ENCODE results near the gene SPATS2. TPM values are rescaled to one million over a fixed set of nuclear protein-coding genes. Genes with fewer than 3 reads are reported as not detected.
"Not testable (repeated sequence)": the region's sequence is repeated elsewhere in the genome, so short reads cannot be mapped to it uniquely, and the experiment has no call there.

The SPATS2 gene
- 14.8 TPM for total RNA-seq

GRCh38 chr12:49367381-49368239, at the start of gene SPATS2:
TSS of gene SPATS2 (plus strand) at chr12:49367462. CDS start at chr12:49461013, 93,551 bp downstream.
- ATAC-seq = peak; percentile 40
- peak; percentile 96 for DNase-seq (ENCODE audit: low spot score)
- intact Hi-C loops (cut with DNase I) = no loop called here

DNA sequence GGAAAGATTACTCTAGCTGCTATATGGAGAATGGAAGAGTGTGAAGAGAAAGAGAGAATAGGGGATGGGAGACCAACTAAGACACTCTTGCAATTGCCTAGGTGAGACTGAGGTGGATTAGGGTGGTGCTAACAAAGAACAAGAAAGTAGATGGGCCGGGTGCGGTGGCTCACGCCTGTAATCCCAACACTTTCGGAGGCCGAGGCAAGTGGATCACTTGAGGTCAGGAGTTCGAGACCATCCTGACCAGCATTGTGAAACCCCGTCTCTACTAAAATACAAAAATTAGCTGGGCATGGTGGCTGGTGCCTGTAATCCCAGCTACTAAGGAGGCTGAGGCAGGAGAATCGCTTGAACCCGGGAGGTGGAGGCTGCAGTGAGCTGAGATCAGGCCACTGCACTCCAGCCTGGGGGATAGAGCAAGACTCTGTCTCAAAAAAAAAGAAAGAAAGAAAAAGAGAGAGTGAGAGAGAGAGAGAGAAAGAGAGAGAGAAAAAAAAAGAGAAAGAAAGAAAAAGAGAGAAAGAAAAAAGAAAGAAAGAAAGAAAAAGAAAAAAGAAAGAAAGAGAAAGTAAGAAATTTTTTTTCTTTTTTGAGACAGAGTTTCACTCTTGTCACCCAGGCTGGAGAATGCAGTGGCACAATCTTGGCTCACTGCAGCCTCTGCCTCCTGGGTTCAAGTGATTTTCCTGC, 46.7 kb upstream of the SPATS2 start:
- ATAC-seq; intact Hi-C loops (cut with DNase I); DNase-seq (ENCODE audit: low spot score): not testable (repeated sequence)

DNA sequence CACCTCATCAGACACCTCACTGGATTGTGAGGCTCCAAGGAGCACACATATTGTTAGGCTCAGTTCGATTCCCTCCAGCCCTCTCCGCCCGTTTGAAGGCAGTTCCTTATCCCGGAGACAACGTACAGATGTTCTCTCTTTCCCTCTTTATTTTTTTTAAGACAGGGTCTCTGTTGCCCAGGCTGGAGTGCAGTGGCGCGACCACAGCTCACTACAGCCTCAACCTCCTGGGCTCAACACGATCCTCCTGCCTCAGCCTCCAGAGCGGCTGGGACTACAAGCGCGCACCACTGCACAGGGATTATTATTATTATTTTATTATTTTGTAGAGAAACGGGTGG, 44.9 kb upstream of the SPATS2 start:
- DNase-seq (ENCODE audit: low spot score) (no peak), ATAC-seq (no peak)
- intact Hi-C loops (cut with DNase I) = no loop called here

- peak; percentile 98 for DNase-seq (ENCODE audit: low spot score)
- intact Hi-C loops (cut with DNase I) = no loop called here
- ATAC-seq = peak; percentile 100
Observed at GRCh38 chr12:49322708-49323523, 44.3 kb upstream of the SPATS2 start, which contains the start of gene TROAP. TSS of gene TROAP (plus strand) at chr12:49323255. CDS start at chr12:49323609, 354 bp downstream.

GRCh38 chr12:49323524-49324097, 43.7 kb upstream of the SPATS2 start:
- ATAC-seq = no peak
- intact Hi-C loops (cut with DNase I) = no loop called here
- no peak for DNase-seq (ENCODE audit: low spot score)

- intact Hi-C loops (cut with DNase I) = no loop called here
- DNase-seq (ENCODE audit: low spot score) (peak; percentile 35), ATAC-seq (no peak)
Observed at GRCh38 chr12:49325606-49326005, 41.7 kb upstream of the SPATS2 start.

DNA sequence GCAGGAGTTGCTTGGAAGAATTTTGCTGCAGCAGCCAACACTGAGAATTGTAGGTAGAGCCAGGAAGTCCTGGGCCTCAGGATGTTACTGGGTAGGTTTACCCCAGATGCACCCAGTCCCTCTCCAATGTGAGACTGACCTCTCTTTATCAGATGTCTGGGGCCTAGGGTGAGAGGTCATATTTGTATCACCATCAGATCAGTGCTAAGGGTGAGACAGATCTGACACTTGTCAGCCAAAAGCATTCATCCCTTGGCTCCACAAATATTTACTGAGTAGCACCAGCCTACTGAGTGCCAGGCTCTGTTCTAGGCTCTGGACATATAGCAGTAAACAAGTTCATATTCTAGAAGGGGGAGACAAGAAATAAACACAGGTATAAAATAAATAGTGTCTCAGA, 39.9 kb upstream of the SPATS2 start:
- ATAC-seq = no peak
- no peak for DNase-seq (ENCODE audit: low spot score)
- intact Hi-C loops (cut with DNase I) = no loop called here

- peak; percentile 12 for DNase-seq (ENCODE audit: low spot score)
- no peak for ATAC-seq
- intact Hi-C loops (cut with DNase I) = no loop called here
Observed at GRCh38 chr12:49327887-49328286, 39.4 kb upstream of the SPATS2 start.

DNA sequence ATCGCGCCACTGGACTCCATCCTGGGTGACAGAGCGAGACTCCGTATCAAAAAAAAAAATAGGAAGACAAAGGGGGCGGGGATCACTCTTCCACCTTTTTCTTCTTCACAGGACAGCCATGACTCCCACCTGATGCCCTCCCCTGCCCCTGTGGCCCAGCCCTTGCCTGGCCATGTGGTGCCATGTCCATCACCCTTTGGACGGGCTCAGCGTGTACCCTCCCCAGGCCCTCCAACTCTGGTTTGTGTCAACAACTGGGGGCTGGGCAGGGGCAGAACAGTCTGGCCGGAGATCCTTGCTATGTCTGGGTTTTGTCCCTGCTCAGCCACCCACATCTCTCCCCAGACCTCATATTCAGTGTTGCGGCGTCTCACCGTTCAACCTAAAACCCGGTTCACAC, 38.4 kb upstream of the SPATS2 start:
- peak; percentile 36 for DNase-seq (ENCODE audit: low spot score)
- intact Hi-C loops (cut with DNase I) = no loop called here
- ATAC-seq = no peak

- intact Hi-C loops (cut with DNase I) = no loop called here
- ATAC-seq (no peak), DNase-seq (ENCODE audit: low spot score) (peak; percentile 19)
Observed at GRCh38 chr12:49330032-49330619, 37.1 kb upstream of the SPATS2 start.

GRCh38 chr12:49330631-49331379, 36.5 kb upstream of the SPATS2 start:
- intact Hi-C loops (cut with DNase I) = no loop called here
- ATAC-seq (peak; percentile 3), DNase-seq (ENCODE audit: low spot score) (peak; percentile 51)

DNA sequence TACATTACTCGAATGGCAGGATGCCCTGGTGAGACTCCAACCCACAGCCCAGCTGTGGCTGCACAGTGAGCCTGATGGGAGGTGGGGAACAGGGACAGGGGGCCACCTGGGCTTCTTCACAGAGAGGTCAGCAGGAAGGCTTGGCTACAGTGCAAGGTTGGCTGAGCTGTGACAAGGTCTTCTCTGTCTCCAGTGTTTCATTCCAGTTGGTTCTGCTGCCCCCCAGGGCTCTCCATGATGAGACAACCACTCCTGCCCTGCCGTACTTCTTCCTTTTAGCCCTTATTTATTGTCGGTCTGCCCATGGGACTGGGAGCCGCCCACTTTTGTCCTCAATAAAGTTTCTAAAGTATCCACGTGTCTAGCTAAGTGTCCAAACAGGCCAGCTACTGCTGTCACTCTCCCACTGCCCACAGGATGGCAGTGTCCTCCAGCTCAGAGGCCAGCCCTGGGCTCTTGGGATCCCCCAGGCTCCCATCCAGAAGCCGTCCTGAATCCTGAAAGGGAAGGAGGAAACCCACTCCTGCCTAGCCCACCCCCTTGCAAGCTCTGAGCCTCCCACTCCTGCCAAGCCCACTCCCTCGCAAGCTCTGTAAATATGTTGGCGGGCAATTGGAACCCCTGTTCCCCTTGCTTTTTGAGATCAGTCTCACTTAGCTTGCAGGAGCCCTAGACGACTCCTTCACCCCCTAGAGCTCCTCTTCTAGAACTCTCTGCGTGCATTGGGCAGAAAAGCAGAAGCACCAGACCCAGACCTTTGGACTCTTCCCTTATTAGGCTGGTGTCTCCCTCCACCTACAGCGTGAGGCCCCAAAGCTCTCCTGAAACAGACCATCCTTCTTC, 35.7 kb upstream of the SPATS2 start:
- intact Hi-C loops (cut with DNase I) = no loop called here
- ATAC-seq (peak; percentile 90), DNase-seq (ENCODE audit: low spot score) (peak; percentile 71)

DNA sequence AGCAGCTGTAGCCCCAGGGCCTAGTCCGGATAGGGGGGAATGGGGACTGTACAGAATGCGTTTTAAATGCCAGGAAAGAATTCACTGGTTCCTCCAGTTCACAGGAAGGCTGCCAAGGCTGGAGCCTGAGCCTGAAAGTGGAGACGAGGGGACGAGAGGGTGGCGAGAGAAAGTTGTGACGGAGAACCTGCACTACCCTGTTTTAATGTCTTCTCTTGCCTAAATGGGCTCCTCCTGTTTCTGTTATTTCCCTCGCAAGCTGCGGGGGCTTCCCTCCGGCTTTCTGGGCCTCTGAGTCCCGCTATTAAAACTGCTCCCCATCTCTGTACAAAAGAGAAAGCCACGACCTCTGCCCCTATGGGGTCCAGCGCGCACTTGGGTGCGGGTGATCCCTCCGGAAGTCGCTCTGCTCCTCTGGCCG, 34.8 kb upstream of the SPATS2 start:
- intact Hi-C loops (cut with DNase I) = no loop called here
- ATAC-seq (no peak), DNase-seq (ENCODE audit: low spot score) (peak; percentile 54)

DNA sequence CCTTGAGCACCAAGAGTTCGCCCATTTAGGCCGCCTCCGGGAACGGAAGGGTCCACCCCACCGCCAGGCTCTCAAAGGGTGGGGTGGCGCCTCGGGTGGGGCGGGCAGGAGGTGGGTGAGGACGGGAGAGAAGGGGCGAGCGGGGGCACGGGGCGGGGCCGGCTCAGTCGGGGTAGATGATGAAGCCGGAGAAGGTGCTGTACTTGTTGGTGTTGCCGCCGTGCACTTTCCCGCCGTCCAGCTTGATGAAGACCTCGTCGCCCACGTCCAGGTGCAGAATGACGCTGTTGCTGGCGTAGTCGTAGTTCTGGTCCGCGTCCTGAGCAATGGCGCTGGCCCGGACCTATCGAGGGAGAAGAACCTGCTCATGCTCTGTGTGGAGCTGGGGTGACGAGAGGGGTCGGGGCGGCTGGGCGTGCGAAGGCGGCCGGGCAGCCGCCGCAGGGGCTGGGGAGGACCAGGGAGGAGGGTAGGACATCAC, 34.3 kb upstream of the SPATS2 start:
- intact Hi-C loops (cut with DNase I) = no loop called here
- ATAC-seq (no peak), DNase-seq (ENCODE audit: low spot score) (peak; percentile 55)

GRCh38 chr12:49333778-49334177, 33.5 kb upstream of the SPATS2 start:
- ATAC-seq; DNase-seq (ENCODE audit: low spot score); intact Hi-C loops (cut with DNase I): not testable (repeated sequence)

DNA sequence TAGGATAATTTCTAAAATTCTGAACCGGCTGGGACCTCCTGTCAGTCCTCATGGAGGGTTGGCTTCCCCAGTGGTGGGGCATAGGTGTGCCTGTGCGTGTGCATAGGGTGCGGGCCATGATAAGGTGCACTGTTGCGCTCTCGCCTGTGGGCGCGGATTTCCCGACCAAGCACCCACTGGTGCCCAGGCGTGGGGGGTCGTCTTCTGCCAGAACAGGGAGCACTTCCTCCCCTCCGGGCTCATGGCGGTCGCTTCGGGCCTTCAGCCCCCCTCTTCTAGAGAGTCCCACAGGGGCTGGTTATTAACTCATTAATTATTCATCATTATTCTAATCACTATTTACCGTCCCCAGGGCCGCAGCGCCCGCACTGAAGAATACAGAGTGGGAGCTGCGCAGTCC, 33.0 kb upstream of the SPATS2 start:
- intact Hi-C loops (cut with DNase I) = no loop called here
- no peak for DNase-seq (ENCODE audit: low spot score)
- ATAC-seq = no peak

DNA sequence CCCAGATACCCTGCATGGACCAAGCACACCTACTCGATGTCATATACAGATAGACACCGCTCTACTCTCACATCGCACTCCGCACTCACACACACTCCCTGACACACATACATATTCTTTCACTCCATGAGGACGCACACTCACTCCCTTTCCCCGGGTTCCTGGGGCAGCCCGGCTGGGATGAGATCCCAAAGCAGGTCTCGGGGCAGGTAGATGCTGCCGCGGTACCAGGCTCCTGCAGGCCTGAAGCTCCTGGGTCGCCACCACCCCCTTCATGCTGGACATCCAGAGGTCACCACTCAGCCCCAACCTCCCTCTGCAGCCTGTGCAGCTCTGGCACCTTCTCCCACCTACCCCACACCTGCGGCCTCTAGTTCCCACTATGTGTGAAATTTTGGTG, 32.6 kb upstream of the SPATS2 start:
- DNase-seq (ENCODE audit: low spot score) (no peak), ATAC-seq (no peak)
- intact Hi-C loops (cut with DNase I) = no loop called here
